SK-MEL-5 (cell line): ENCODE data around the gene TNFRSF6B. TPM values are rescaled to one million over a fixed set of nuclear protein-coding genes. Genes with fewer than 3 reads are reported as not detected.
A peak's percentile ranks its signal among the peaks of the same experiment; 100 is the strongest.

Experiments
- DNase-seq: peaks from one replicate; pipeline ENCODE4 v3.0.0-alpha.2; 2016; ENCODE audit warnings: low read depth, low spot score
- in situ Hi-C: cut with HindIII; loops from 2 replicates; pipeline ENCODE4 v1.10.0; 2016; ENCODE audit warnings: low sequenced_read_pairs, high pct_unique_total_duplicates, low pct_unique_long_range_greater_than_20kb
- total RNA-seq: library from RNA; depleted of rRNA; stranded (reverse); fragments of >200 nt; shearing (Covaris generic); gene quantifications from 2 replicates; pipeline ENCODE4 v1.2.3, GENCODE V29; 2014

The TNFRSF6B gene
- total RNA-seq, 1 experiment from 2014 or later: 1.5 TPM

- in situ Hi-C loops: no loop called here
- peak; percentile 79 for DNase-seq
Measured at GRCh38 chr20:63739130-63740069, 42.9 kb downstream of the TNFRSF6B start, which contains the start of gene SLC2A4RG. SLC2A4RG (plus strand) TSS chr20:63739776; CDS start chr20:63739913, 137 bp downstream.

DNA sequence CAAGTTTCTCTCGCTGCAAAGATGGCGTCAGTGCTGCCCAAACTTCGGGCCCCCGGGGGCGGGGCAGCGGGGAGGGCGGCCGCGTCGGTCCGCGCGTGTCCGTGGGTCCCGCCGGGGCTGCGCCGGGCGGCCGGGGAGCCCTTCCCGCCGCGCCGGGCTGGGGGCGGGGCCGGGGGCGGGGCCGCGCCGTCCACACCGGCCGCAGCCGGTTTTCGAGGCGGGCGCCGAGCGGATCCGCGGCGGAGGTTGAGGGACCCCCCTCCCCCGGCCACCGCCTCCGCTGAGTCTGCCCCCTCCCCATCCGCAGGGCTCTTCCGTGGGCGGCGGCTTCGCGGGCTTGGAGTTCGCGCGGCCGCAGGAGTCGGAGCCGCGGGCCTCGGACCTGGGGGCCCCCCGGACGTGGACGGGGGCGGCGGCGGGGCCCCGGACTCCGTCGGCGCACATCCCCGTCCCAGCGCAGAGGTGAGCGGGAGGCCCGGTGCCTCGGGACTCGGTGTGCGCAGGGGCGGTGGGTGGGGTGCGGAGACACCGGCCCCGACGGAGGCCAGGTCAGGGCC, 43.7 kb downstream of the TNFRSF6B start:
- no peak for DNase-seq
- in situ Hi-C loops: no loop called here

DNA sequence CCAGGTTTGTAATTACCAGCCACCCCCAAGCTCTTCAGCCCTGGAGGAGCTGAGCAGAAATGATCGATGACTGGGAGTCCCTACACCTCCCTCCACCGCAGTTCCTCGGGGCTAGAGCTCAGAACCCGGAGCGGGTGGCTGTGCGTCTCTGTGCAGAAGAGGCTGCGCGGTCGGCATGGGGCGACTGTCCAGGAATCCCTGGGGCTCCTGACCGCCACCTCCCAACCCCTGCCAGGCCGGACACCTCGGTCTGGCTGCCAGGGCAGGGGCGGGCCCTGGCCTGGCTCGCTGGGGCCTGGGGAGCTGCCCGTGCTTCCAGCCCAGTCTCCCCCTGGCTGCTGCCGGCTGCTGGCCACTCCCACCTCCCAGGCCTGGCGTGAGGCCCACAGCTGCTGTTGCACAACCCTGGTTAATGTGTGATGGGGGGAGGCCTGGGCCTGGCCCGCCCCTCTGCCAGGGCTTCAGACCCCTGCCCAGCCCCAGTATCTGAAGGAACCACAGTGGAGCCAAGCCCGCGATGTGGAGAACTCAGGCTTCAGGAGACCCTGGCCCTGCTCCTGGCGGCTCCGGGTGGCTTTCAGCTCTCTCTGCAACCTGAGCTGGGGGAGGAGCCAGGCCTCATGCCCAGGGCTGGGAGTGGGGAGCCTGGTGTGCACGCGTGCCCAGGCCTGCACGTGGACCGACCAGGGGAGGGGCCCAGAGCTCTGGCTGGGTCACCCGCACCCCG, 44.3 kb downstream of the TNFRSF6B start:
- DNase-seq: peak; percentile 74
- in situ Hi-C loops: no loop called here

DNA sequence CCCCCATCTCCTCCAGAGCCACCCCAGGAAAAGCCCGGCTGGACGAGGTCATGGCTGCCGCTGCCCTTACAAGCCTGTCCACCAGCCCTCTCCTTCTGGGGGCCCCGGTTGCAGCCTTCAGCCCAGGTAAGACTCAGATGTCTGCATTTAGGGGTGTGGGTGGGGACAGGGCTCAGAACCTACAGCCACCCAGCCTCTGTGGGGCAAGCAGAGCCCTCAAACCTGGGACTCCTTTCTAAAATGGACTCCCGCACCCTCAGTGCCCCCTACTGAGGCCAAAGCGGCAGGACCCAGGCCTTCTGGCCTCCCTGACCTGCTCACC, 44.9 kb downstream of the TNFRSF6B start:
- no peak for DNase-seq
- in situ Hi-C loops: no loop called here

GRCh38 chr20:63741676-63742380, 45.4 kb downstream of the TNFRSF6B start:
- no peak for DNase-seq
- in situ Hi-C loops: no loop called here

GRCh38 chr20:63742381-63743024, 46.1 kb downstream of the TNFRSF6B start:
- no peak for DNase-seq
- in situ Hi-C loops: no loop called here

DNA sequence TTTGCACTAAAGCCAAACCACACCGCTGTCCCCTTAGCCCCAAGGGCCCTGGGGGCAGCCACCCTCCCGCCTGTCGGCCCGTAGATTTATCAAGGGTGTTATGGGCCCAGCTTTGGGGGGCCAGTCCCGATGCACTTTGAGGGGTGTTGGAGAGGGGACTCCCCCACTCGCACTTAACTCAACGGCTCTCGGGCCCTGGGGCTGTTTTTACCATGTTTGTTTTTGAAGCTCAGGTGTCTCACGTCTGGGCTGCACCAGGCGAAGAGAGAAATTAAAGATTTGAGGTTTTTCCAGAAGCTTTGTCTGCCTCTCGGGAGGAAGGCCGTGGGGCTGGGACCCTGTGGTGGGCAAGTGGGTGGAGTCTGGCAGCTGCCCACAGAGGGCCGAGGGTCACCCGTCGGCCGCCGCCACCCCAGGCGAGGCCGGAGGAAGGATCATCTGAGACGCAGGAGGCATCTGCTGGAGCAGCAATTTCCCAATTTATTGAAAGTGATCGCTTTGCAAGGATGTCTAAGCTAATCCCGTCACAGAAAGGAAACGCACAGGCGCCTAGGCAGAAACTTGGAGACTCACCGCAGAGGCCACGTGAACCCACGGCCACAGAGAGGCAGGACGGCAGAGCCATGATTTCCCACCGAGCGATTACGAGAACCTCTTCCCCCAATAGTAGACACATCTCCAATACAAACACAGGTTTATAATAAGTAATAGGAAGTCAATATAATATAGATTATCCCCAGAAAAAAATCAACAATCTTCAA, 46.9 kb downstream of the TNFRSF6B start:
- DNase-seq: no peak
- in situ Hi-C loops: no loop called here

GRCh38 chr20:63744158-63744557, 47.7 kb downstream of the TNFRSF6B start:
- no peak for DNase-seq
- in situ Hi-C loops: no loop called here

GRCh38 chr20:63744574-63745423, 48.3 kb downstream of the TNFRSF6B start:
- DNase-seq: no peak

DNA sequence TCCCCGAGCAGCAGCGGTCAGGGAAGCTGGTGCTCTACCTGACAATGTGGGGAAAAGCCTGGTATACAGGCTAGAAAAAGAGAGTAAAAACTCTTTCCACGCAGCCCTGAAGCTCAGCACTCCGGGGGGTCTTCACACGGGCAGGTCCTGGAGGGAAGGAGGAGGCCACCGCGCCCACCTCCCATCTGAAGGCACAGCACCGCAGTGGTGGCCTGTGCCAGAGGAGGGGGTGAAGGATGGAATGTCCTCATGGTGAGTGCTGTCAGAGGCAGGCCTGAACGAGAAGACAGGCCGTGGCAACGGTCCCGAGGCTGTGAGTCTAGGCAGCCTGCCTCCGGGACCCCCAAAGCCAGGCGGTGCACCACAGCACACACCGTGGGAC, 49.0 kb downstream of the TNFRSF6B start:
- no peak for DNase-seq
- in situ Hi-C loops: no loop called here

More at GRCh38 chr20:63744574-63745423, 48.3 kb downstream of the TNFRSF6B start:
- in situ Hi-C loops: no loop called here

GRCh38 chr20:63745961-63746731, 49.7 kb downstream of the TNFRSF6B start:
- in situ Hi-C loops: no loop called here
- no peak for DNase-seq

GRCh38 chr20:63746751-63747315, 50.4 kb downstream of the TNFRSF6B start:
- in situ Hi-C loops: no loop called here
- no peak for DNase-seq

- no peak for DNase-seq
- in situ Hi-C loops: no loop called here
Measured at GRCh38 chr20:63747622-63748069, 51.2 kb downstream of the TNFRSF6B start.
